K562 (cell line): ENCODE data around the gene HOXB6. TPM values are rescaled to one million over a fixed set of nuclear protein-coding genes. Genes with fewer than 3 reads are reported as not detected.

Experiments used
- ATAC-seq: fragments of 200-7000 bp; cut with Tn5 transposase; 3 replicates; pipeline ENCODE4 v1.9.1; 2020; ENCODE audit warnings: moderate library complexity
- BruUV-seq: library from RNA; stranded (reverse); fragments of 400-500 nt; replicated peaks from 2 replicates; lab custom pipeline; 2021; lab: Mats Ljungman, UMichigan
- CTCF ChIA-PET: fragments of 300-600 bp; formaldehyde crosslinking; extraction: SDS; loops from one replicate; lab custom pipeline; 2021; ENCODE audit warnings: low intra/inter-chr PET ratio; lab: Yijun Ruan, JAX
- POLR2A ChIA-PET: fragments of 300-600, 350-650 bp; sonication (Branson Sonifier 250); formaldehyde crosslinking; extraction: SDS; loops from one replicate; lab custom pipeline; 2021; ENCODE audit warnings: antibody characterized with exemption, inconsistent platforms; lab: Yijun Ruan, JAX
- DNase-seq, 4 experiments: peaks; one replicate each; pipeline versions ENCODE4 v3.0.0 to v3.0.0-alpha.2; 2011 to 2018; ENCODE audit warnings: low spot score in 3 of 4, mixed read lengths in 3 of 4; ENCODE audit errors: extremely low read depth in 1 of 4
- FAIRE-seq: peaks from 2 replicates; lab custom pipeline; 2011; peaks lifted over from hg19 to GRCh38; lab: Jason Lieb, UNC
- H2AFZ ChIP-seq: 2 replicates; pipeline ENCODE4 v1.6.0; 2011; ENCODE audit warnings: low read depth, low read length, control low read depth, inconsistent platforms
- H3K27ac ChIP-seq: fragments of 200-600 bp; 3 replicates; pipeline ENCODE4 v1.8.0; 2011; ENCODE audit warnings: low read depth, mild to moderate bottlenecking, control low read depth, inconsistent platforms, low read length, moderate library complexity, mixed read lengths; ENCODE audit errors: extremely low read depth
- H3K27me3 ChIP-seq, 2 experiments: fragments of 300-600 bp in 1 of 2; 2 replicates in 1 of 2; 3 replicates in 1 of 2; pipeline versions ENCODE4 v1.6.0 to v1.8.0; 2011; ENCODE audit warnings: inconsistent platforms in 2 of 2, low read length in 2 of 2, mild to moderate bottlenecking in 1 of 2, mixed read lengths in 1 of 2, moderate library complexity in 1 of 2; ENCODE audit not compliant: control insufficient read depth in 2 of 2, insufficient read depth in 2 of 2
- H3K36me3 ChIP-seq: fragments of 300-600 bp; 3 replicates; pipeline ENCODE4 v1.8.0; 2011; ENCODE audit warnings: mild to moderate bottlenecking, low read length, inconsistent platforms; ENCODE audit not compliant: control insufficient read depth, insufficient read depth
- H3K4me1 ChIP-seq, 2 experiments: fragments of 200-600 bp in 1 of 2; replicated peaks in 1 of 2; 2 replicates in 1 of 2; 3 replicates in 1 of 2; pipeline versions ENCODE4 v1.5.1 to v1.8.0; 2011; ENCODE audit warnings: inconsistent platforms in 2 of 2, low read length in 2 of 2, mild to moderate bottlenecking in 1 of 2, mixed read lengths in 1 of 2, moderate library complexity in 1 of 2; ENCODE audit not compliant: control insufficient read depth in 2 of 2, insufficient read depth in 2 of 2
- H3K4me2 ChIP-seq: 2 replicates; pipeline ENCODE4 v1.6.1; 2011; ENCODE audit warnings: low read length, control low read depth, inconsistent platforms, mixed read lengths; ENCODE audit not compliant: insufficient read depth
- H3K4me3 ChIP-seq: fragments of 200-600 bp; sonication (generic), shearing (Covaris generic); 2 replicates; pipeline ENCODE4 v1.5.1; 2016; ENCODE audit warnings: control low read depth, inconsistent platforms
- H3K79me2 ChIP-seq: fragments of 200-600 bp; 3 replicates; pipeline ENCODE4 v1.8.0; 2011; ENCODE audit warnings: low read length, inconsistent platforms; ENCODE audit not compliant: control insufficient read depth, insufficient read depth
- H3K9ac ChIP-seq, 2 experiments: 2 replicates each; pipeline versions ENCODE4 v1.6.0 to v1.6.1; 2011; ENCODE audit warnings: low read depth in 2 of 2, low read length in 2 of 2, control low read depth in 1 of 2, inconsistent platforms in 1 of 2, mild to moderate bottlenecking in 1 of 2, mixed read lengths in 1 of 2; ENCODE audit not compliant: insufficient read depth in 1 of 2
- H3K9me1 ChIP-seq: one replicate; pipeline ENCODE4 v1.6.0; 2011; ENCODE audit warnings: inconsistent platforms, mild to moderate bottlenecking, low read length, moderate library complexity; ENCODE audit not compliant: control insufficient read depth, insufficient read depth
- H3K9me3 ChIP-seq: replicated peaks from 2 replicates; pipeline ENCODE4 v1.5.1; 2011; ENCODE audit warnings: low read depth, low read length, inconsistent platforms; ENCODE audit not compliant: control insufficient read depth, insufficient read depth
- H4K20me1 ChIP-seq: replicated peaks from 2 replicates; pipeline ENCODE4 v1.6.1; 2011; ENCODE audit warnings: low read length, inconsistent platforms, mixed read lengths; ENCODE audit not compliant: control insufficient read depth, insufficient read depth
- BHLHE40 ChIP-seq: IDR thresholded peaks from 2 replicates; pipeline ENCODE4 v1.6.1; 2011; ENCODE audit warnings: low read length, improper control_type of control experiment
- CBFA2T3 ChIP-seq: fragments of 450-650 bp; IDR thresholded peaks from 2 replicates; pipeline ENCODE4 v1.6.1; 2017
- KAT7 ChIP-seq: sonication (generic); formaldehyde crosslinking; IDR thresholded peaks from 2 replicates; pipeline ENCODE4 v1.8.0; 2022; ENCODE audit warnings: missing genetic modification reagents, mild to moderate bottlenecking, borderline replicate concordance
- SETDB1 ChIP-seq: IDR thresholded peaks from one replicate; pipeline ENCODE4 v1.6.1; 2012; ENCODE audit warnings: low read length, control low read depth, inconsistent platforms
- SREBF1 ChIP-seq: fragments of 150-350 bp; IDR thresholded peaks from 2 replicates; pipeline ENCODE4 v1.6.1; 2014; ENCODE audit warnings: antibody characterized with exemption, low read depth, low read length, borderline replicate concordance
- TBP ChIP-seq: optimal IDR thresholded peaks from 2 replicates; pipeline ENCODE3; 2011; ENCODE audit warnings: low read depth, low read length, improper control_type of control experiment
- TEAD1 ChIP-seq, 2 experiments: fragments of 450-650 bp in 1 of 2; sonication (generic) in 1 of 2; formaldehyde crosslinking; IDR thresholded peaks; 2 replicates each; pipeline versions ENCODE4 v1.4.0 to v1.8.0; 2020 to 2022; ENCODE audit warnings: mild to moderate bottlenecking in 2 of 2, missing genetic modification reagents in 1 of 2
- ZNF263 ChIP-seq: sonication (generic); formaldehyde crosslinking; IDR thresholded peaks from 2 replicates; pipeline ENCODE4 v1.8.0; 2022; ENCODE audit warnings: mild to moderate bottlenecking, missing genetic modification reagents, borderline replicate concordance
- ZZZ3 ChIP-seq: fragments of 450-650 bp; IDR thresholded peaks from 2 replicates; pipeline ENCODE4 v1.6.1; 2016; ENCODE audit warnings: antibody characterized with exemption, mild to moderate bottlenecking, moderate library complexity
- WGBS: fragments of 100-300 bp; shearing (Covaris generic); methylation state at CpG from one replicate; pipeline ENCODE4 v1.1.6; 2016; ENCODE audit warnings: low coverage, mixed read lengths; ENCODE audit not compliant: insufficient coverage; ENCODE audit errors: missing lambda C conversion rate; 5-methylcytosine and 5-hydroxymethylcytosine counted together
- in situ Hi-C: fragments of 300-500 bp; cut with MboI; formaldehyde crosslinking; loops from 4 replicates; pipeline ENCODE4 v1.15.0; 2018; ENCODE audit warnings: inconsistent platforms, mixed read lengths
- intact Hi-C: fragments of 100-400 bp; cut with micrococcal nuclease; formaldehyde crosslinking; loops from 2 replicates; pipeline ENCODE4 v1.14.2; 2022
- polyA plus RNA-seq, 8 experiments: library from polyadenylated mRNA; depleted of rRNA in 4 of 8; stranded (reverse) in 5 of 8; unstranded in 3 of 8; fragments of >200 nt; fragmentation: Nextera tagmentation in 2 of 8; fragmentation: Illumina TruSeq in 1 of 8; extraction: Ambion mirVana in 2 of 8; extraction: Trizol in 1 of 8; gene quantifications; 2 replicates each; pipeline versions ENCODE4 v1.2.1 to v1.2.3, GENCODE V29; 2011 to 2014; ENCODE audit warnings: inconsistent platforms in 1 of 8, missing spikeins in 1 of 8
- total RNA-seq, 7 experiments: library from RNA; depleted of rRNA in 6 of 7; stranded (reverse); fragments of >200 nt in 6 of 7; fragmentation: Illumina TruSeq in 2 of 7; extraction: Trizol in 2 of 7; gene quantifications; 2 replicates each; pipeline versions ENCODE4 v1.2.1 to v1.2.3, GENCODE V29; 2011 to 2021; ENCODE audit warnings: low replicate concordance in 1 of 7
- TF ChIP-seq, protein P1 (sequence below): sonication (generic); formaldehyde crosslinking; IDR thresholded peaks from 2 replicates; pipeline ENCODE4 v1.8.0; 2022; ENCODE audit warnings: mild to moderate bottlenecking, missing genetic modification reagents
- TF ChIP-seq, protein P2 (sequence below): fragments of 250-450 bp; sonication (Bioruptor Pico); IDR thresholded peaks from 2 replicates; pipeline ENCODE4 v1.4.0; 2020; ENCODE audit warnings: mild to moderate bottlenecking, moderate library complexity
- TF ChIP-seq, protein P3 (sequence below): conservative IDR thresholded peaks from 2 replicates; pipeline ENCODE4 v1.6.1; 2011; ENCODE audit warnings: low read depth, mild to moderate bottlenecking, low read length; ENCODE audit not compliant: control insufficient read depth
- TF ChIP-seq, protein P4 (sequence below): fragments of 450-650 bp; formaldehyde crosslinking; IDR thresholded peaks from 2 replicates; pipeline ENCODE4 v1.4.0; 2020; ENCODE audit warnings: mild to moderate bottlenecking, moderate library complexity

The HOXB6 gene
- total and polyA plus RNA-seq, 9 of the 15 experiments (the other 6 are each of a cell fraction or from before 2014, with no cell fraction given): 1.2 to 14.8 (median 4.9) TPM

DNA sequence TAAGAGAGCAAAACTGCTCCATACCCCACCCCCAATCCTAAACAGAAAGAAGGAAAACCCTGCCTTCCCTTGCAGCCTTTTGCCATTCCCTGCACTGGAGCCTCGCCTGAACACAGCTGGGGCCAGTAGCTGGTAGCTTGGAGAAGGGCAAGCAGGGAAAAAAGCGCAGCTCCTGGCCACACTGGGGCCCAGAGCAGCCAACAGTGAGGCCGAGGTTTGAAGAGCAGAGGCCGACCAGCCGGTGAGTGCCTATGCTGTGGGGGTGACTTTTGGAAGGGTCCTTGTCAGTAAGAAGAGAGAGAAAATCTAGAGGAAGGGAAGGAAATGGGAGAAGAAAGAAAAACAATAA lies 24.6 kb upstream of the HOXB6 start (continued):
- TF ChIP-seq, protein P1, sequence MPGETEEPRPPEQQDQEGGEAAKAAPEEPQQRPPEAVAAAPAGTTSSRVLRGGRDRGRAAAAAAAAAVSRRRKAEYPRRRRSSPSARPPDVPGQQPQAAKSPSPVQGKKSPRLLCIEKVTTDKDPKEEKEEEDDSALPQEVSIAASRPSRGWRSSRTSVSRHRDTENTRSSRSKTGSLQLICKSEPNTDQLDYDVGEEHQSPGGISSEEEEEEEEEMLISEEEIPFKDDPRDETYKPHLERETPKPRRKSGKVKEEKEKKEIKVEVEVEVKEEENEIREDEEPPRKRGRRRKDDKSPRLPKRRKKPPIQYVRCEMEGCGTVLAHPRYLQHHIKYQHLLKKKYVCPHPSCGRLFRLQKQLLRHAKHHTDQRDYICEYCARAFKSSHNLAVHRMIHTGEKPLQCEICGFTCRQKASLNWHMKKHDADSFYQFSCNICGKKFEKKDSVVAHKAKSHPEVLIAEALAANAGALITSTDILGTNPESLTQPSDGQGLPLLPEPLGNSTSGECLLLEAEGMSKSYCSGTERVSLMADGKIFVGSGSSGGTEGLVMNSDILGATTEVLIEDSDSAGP (CRISPR knock-in tag): no peak
- TF ChIP-seq CBFA2T3: no peak
- TF ChIP-seq, protein P2, sequence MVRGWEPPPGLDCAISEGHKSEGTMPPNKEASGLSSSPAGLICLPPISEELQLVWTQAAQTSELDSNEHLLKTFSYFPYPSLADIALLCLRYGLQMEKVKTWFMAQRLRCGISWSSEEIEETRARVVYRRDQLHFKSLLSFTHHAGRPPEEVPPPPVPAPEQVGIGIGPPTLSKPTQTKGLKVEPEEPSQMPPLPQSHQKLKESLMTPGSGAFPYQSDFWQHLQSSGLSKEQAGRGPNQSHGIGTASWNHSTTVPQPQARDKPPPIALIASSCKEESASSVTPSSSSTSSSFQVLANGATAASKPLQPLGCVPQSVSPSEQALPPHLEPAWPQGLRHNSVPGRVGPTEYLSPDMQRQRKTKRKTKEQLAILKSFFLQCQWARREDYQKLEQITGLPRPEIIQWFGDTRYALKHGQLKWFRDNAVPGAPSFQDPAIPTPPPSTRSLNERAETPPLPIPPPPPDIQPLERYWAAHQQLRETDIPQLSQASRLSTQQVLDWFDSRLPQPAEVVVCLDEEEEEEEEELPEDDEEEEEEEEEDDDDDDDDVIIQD (CRISPR knock-in tag): no peak
- TF ChIP-seq SETDB1: no peak

DNA sequence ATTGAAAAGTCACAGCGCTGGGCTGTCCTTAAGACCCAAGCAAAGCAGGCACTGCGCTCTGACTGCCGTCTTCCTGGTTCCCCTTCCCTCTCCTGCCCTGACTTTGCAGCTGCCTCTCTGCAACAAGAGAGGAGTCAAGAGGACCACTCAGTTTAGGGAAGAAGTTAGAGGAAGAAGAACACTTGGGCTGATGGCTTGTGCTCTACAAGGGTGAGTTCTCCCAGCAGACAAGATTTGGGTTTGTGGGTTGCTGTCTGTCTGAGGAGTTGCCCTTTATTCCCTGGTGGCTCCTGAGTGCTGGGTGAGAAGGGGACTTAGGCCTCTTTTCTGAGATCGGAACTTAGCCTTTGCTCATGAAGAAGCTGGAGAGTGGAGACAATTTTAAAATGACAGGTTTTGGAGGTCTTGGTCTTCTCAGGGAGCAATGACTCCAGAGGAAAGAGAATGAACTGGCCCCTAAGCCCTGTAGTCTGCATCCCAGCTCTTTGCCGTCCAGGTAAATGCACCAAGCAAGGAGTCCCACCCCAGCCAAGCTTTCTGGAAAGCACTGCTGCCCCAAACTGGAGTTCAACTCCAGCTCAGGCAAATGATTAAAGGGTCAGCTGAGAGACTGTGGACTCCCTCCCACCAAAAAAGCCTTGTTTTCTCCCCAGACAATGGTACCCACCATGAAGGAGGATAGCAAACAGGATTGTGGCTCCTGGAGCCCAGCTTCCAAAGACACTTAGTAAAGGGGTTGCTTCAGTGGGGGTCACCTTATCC lies 24.0 kb upstream of the HOXB6 start:
- peak overlapping the region; percentile 73 for H2AFZ ChIP-seq
- TF ChIP-seq KAT7 (CRISPR knock-in tag) (no peak), BHLHE40 (no peak), ZZZ3 (no peak), TBP (no peak), SREBF1 (no peak), TEAD1 (CRISPR knock-in tag; IDR thresholded peaks at IDR 0.05) (no peak), ZNF263 (CRISPR knock-in tag) (peak; percentile 57; the same call in 1 of the 2 replicates)
- TF ChIP-seq, protein P3, sequence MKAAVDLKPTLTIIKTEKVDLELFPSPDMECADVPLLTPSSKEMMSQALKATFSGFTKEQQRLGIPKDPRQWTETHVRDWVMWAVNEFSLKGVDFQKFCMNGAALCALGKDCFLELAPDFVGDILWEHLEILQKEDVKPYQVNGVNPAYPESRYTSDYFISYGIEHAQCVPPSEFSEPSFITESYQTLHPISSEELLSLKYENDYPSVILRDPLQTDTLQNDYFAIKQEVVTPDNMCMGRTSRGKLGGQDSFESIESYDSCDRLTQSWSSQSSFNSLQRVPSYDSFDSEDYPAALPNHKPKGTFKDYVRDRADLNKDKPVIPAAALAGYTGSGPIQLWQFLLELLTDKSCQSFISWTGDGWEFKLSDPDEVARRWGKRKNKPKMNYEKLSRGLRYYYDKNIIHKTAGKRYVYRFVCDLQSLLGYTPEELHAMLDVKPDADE: no peak
- TF ChIP-seq, protein P4, sequence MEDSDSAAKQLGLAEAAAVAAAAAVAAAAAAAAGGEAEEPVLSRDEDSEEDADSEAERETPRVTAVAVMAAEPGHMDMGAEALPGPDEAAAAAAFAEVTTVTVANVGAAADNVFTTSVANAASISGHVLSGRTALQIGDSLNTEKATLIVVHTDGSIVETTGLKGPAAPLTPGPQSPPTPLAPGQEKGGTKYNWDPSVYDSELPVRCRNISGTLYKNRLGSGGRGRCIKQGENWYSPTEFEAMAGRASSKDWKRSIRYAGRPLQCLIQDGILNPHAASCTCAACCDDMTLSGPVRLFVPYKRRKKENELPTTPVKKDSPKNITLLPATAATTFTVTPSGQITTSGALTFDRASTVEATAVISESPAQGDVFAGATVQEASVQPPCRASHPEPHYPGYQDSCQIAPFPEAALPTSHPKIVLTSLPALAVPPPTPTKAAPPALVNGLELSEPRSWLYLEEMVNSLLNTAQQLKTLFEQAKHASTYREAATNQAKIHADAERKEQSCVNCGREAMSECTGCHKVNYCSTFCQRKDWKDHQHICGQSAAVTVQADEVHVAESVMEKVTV: no peak

More for the DNA sequence above, 24.0 kb upstream of the HOXB6 start:
- Histone ChIP-seq H3K36me3 (peaks cover 10% of the 10 kb centered on the region), H3K27me3 (no peaks in the 10 kb centered on the region), H3K79me2 (peaks cover 74% of the 10 kb centered on the region), H3K4me1 (peaks cover 33 to 68% of the 10 kb centered on the region in 2 experiments), H3K27ac (peak overlapping the region; percentile 97), H3K4me3 (peak overlapping the region; percentile 97), H3K9me1 (no peaks in the 10 kb centered on the region), H3K9me3 (no peaks in the 10 kb centered on the region), H3K9ac (peak overlapping the region; percentile 91 to 95; a peak in 3 of 4 replicates), H4K20me1 (peaks cover 9% of the 10 kb centered on the region; the same call in 1 of the 2 replicates), H3K4me2 (peak overlapping the region; percentile 99)
- POLR2A ChIA-PET: interaction anchor here (0.7 to 2.4 kb wide), 6 partner anchors 8 to 452 kb away, joined by 3 to 14 read pairs (median 4); no protein-coding TSS in a partner anchor
- CTCF ChIA-PET: interaction anchor here (0.6 kb wide), 1 partner anchor 680 kb away, joined by 3 read pairs; no protein-coding TSS in a partner anchor
- no peak for ATAC-seq
- no peak for FAIRE-seq
- WGBS: 3% methylated on average over 5 of the region's 5 CpGs
- BruUV-seq: no TSS peak
- peak in 1 of 4 experiments; percentile 62 for DNase-seq
- in situ Hi-C loops: loop anchor here (10.0 kb wide), 1 partner anchor 594 kb away; the partner anchor contains the start of gene COPZ2
- intact Hi-C loops: loop anchor here (5.0 kb wide), 1 partner anchor 368 kb away; the partner anchor contains the start of gene IGF2BP1
